HG03097 (cell line): ENCODE measurements around the gene ADAMTS13.

ENCODE experiments used
- ATAC-seq: cut with Tn5 transposase; IDR thresholded peaks from one replicate; pipeline ENCODE4 v1.9.1; 2021; ENCODE audit not compliant: unreplicated experiment, low FRiP score

The ADAMTS13 gene

GRCh38 chr9:133505901-133506652, 83.9 kb downstream of the ADAMTS13 start:
- ATAC-seq, result no peak

GRCh38 chr9:133506653-133507038, 84.5 kb downstream of the ADAMTS13 start:
- ATAC-seq, result no peak

DNA sequence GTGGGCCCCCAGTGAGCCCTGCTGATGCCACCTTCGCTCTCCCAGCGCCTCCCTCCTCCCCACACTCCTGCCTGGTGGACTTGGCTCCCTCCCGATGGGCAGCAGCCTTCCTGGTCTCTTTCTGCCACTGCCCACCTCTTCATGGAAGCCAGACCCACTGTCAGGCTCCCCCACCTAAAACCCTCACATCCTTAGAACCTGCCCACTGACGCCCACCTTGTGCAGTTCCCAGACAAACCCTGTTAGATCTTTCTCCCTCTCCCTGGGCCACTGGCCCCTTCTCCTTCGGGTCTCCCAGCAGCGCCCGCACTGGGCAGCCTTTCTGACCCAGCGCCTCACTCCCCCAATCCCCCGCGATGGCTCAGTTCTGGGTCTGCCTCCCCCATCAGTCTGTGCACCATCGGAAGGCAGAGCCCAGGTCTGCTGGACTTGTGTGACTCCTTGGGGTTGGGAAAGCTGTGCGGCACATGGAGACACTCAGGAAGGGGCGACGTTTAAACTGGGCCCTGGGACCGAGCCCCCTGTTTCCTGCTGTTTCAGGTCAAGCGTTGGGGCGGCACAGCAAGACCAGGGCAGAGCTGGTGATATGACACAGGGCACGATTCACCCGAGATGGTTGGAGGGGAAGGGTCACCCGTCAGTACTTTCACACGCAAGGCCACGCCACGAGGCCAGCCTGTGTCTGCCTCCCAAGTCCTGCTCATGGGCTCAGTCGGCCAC, 85.2 kb downstream of the ADAMTS13 start:
- no peak for ATAC-seq

- no peak for ATAC-seq
Observed at GRCh38 chr9:133508046-133508445, 85.9 kb downstream of the ADAMTS13 start.
